ENCODE measurements around the gene ANKHD1. TPM values are rescaled to one million over a fixed set of nuclear protein-coding genes. Genes with fewer than 3 reads are reported as not detected.

The ANKHD1 gene
- total and polyA plus RNA-seq, 2 of the 8 experiments (the other 6 are each of a cell fraction or from before 2014, with no cell fraction given), result 69.9 to 108 TPM

DNA sequence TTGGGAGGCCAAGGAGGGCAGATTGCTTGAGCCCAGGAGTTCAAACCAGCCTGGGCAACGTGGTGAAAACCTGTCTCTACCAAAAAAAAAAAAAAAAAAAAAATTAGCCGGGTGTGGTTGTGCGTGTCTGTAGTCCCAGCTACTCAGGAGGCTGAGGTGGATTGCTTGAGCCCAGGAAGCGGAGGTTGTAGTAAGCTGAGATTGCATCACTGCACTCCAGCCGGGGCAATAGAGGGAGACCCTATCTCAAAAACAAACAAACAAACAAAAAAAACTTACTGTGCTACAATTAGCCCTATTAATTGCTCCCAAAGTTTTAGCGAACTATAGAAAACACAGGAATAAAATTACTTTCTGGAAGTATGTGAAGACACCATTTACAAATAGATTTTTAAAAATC is 67.6 kb downstream of the ANKHD1 start:
- no peak overlapping the region for H2BK20ac ChIP-seq (ENCODE audit: low read length)
- ChIA-PET CTCF (ENCODE audit: partially characterized antibody) (interaction anchor here (0.6 to 1.2 kb wide), 3 partner anchors 77 to 299 kb away, joined by 3 to 5 read pairs (median 4); no protein-coding TSS in a partner anchor), POLR2A (ENCODE audit: partially characterized antibody) (interaction anchor here (1.4 kb wide), 1 partner anchor 67 kb away, joined by 4 read pairs; no protein-coding TSS in a partner anchor)
- no peaks in the 10 kb centered on the region for H3K79me2 ChIP-seq (ENCODE audit: control insufficient read depth in 1 of 2, insufficient read depth in 2 of 2, low read length in 2 of 2)
- H3K36me3 ChIP-seq (ENCODE audit: control insufficient read depth in 2 of 4, insufficient read depth in 4 of 4, low read length in 3 of 4), result peaks cover 0 to 30% (median 7%) of the 10 kb centered on the region in 4 experiments; a peak in 4 of 8 replicates
- H3K14ac ChIP-seq (ENCODE audit: insufficient read length), result no peak overlapping the region
- H3K4me3 ChIP-seq (ENCODE audit: extremely low read depth in 1 of 4, insufficient read depth in 2 of 4, low read depth in 3 of 4, low read length in 4 of 4), result no peak overlapping the region
- no peak overlapping the region for H4K8ac ChIP-seq (ENCODE audit: extremely low read depth, insufficient read depth, low read length)
- H3K23ac ChIP-seq (ENCODE audit: insufficient read length), result no peak overlapping the region
- DNase-seq (ENCODE audit: low read depth in 1 of 2, low spot score in 2 of 2) (no peak), FAIRE-seq (no peak)
- H3K23me2 ChIP-seq (ENCODE audit: low read depth, low read length), result no peaks in the 10 kb centered on the region
- H3K9ac ChIP-seq (replicated peaks in 1 of 4; ENCODE audit: extremely low read depth in 1 of 4, low read depth in 3 of 4, low read length in 3 of 4), result no peak overlapping the region
- H3K18ac ChIP-seq (ENCODE audit: extremely low read depth, low read length), result no peak overlapping the region
- no peak overlapping the region for H2AK5ac ChIP-seq (ENCODE audit: low read depth, low read length)
- H3K27me3 ChIP-seq (replicated peaks in 1 of 4; ENCODE audit: control insufficient read depth in 3 of 4, extremely low read depth in 1 of 4, insufficient read depth in 3 of 4, low read length in 3 of 4), result peaks cover 0 to 1% (median 0%) of the 10 kb centered on the region in 4 experiments; a peak in 1 of 7 replicates
- no peak overlapping the region for H2BK5ac ChIP-seq (ENCODE audit: low read depth, low read length)
- no peaks in the 10 kb centered on the region for H3K79me1 ChIP-seq (ENCODE audit: low read depth, low read length)
- 69% methylated on average over 4 of the region's 6 CpGs; no CpG with 5 or more reads in 1 of the 2 experiments for WGBS, 2 experiments (ENCODE audit: extremely low coverage in 1 of 2, insufficient coverage in 1 of 2, insufficient read length in 1 of 2, insufficient replicate concordance in 2 of 2, low coverage in 1 of 2, low lambda C conversion rate in 2 of 2, missing lambda C conversion rate in 1 of 2)
- H4K91ac ChIP-seq (replicated peaks; ENCODE audit: insufficient read length, low read length), result no peak overlapping the region
- no peak overlapping the region for H4K5ac ChIP-seq (ENCODE audit: insufficient read length, low read depth, low read length)
- H3K56ac ChIP-seq (replicated peaks; ENCODE audit: insufficient read length, low read depth, low read length), result no peak overlapping the region
- H4K20me1 ChIP-seq (replicated peaks in 1 of 2; ENCODE audit: control insufficient read depth in 1 of 2, insufficient read depth in 2 of 2, low read length in 2 of 2), result peaks cover 0 to 2% of the 10 kb centered on the region in 2 experiments
- no peak overlapping the region for H3K4me2 ChIP-seq (ENCODE audit: insufficient read depth in 1 of 2, low read depth in 2 of 2, low read length in 2 of 2)
- H3K9me3 ChIP-seq (ENCODE audit: insufficient read depth in 2 of 2, low read depth in 1 of 2, low read length in 1 of 2), result no peaks in the 10 kb centered on the region
- no peak overlapping the region for H2BK12ac ChIP-seq (ENCODE audit: low read depth, low read length)
- H3K27ac ChIP-seq (ENCODE audit: low read depth, low read length), result no peak overlapping the region
- H2BK120ac ChIP-seq (replicated peaks; ENCODE audit: low read depth, low read length), result no peak overlapping the region
- no peak overlapping the region for H2BK15ac ChIP-seq (ENCODE audit: low read length)
- no peak overlapping the region for H2AFZ ChIP-seq (ENCODE audit: low read length)
- H3K4me1 ChIP-seq (replicated peaks in 1 of 4; ENCODE audit: control insufficient read depth in 3 of 4, insufficient read depth in 4 of 4, low read length in 3 of 4), result no peaks in the 10 kb centered on the region
- H3K4ac ChIP-seq (replicated peaks; ENCODE audit: insufficient read length, low read depth, low read length), result no peak overlapping the region
- peak; percentile 81; the same call in 1 of the 2 replicates for TF ChIP-seq CEBPB (IDR thresholded peaks at IDR 0.05; ENCODE audit: low read depth, low read length)

All from H1 (cell line).